Astrocyte (in vitro differentiated cells and primary cell): ENCODE results near the gene TIPIN.

Source experiments
- CTCF ChIP-seq: IDR thresholded peaks from 2 replicates; pipeline ENCODE4 v1.5.1; 2011; ENCODE audit warnings: low read depth, mild to moderate bottlenecking, inconsistent platforms, low read length, moderate library complexity; ENCODE audit not compliant: insufficient read depth
- EZH2 ChIP-seq: IDR thresholded peaks from 2 replicates; pipeline ENCODE4 v1.6.1; 2012; ENCODE audit warnings: mild to moderate bottlenecking, low read length, inconsistent platforms; ENCODE audit not compliant: insufficient read depth

GRCh38 chr15:66402761-66403284 is 46.3 kb upstream of the TIPIN start:
- TF ChIP-seq CTCF (no peak), EZH2 (no peak)
